Measurements from ENCODE around the gene INSM1. TPM values are rescaled to one million over a fixed set of nuclear protein-coding genes. Genes with fewer than 3 reads are reported as not detected.

Gene INSM1
- total RNA-seq, 1 experiment from 2014 or later: 0.59 TPM

GRCh38 chr20:20366876-20367574, 879 bp upstream of the INSM1 start:
- Histone ChIP-seq H3K27me3 (ENCODE audit: control insufficient read depth, insufficient read depth, low read length) (peaks cover 85% of the 10 kb centered on the region), H3K4me3 (ENCODE audit: insufficient read depth, low read depth, low read length) (peak overlapping the region; percentile 33), H3K36me3 (replicated peaks; ENCODE audit: control insufficient read depth, insufficient read depth, low read length) (no peaks in the 10 kb centered on the region)
- peak; percentile 85 for DNase-seq

- DNase-seq: peak; percentile 79
- Histone ChIP-seq H3K36me3 (replicated peaks; ENCODE audit: control insufficient read depth, insufficient read depth, low read length) (no peaks in the 10 kb centered on the region), H3K27me3 (ENCODE audit: control insufficient read depth, insufficient read depth, low read length) (peaks cover 82% of the 10 kb centered on the region), H3K4me3 (ENCODE audit: insufficient read depth, low read depth, low read length) (peak overlapping the region; percentile 36)
Measured at GRCh38 chr20:20368418-20369249, 730 bp downstream of the INSM1 start.

- Histone ChIP-seq H3K4me3 (ENCODE audit: insufficient read depth, low read depth, low read length) (peak overlapping the region; percentile 36), H3K27me3 (ENCODE audit: control insufficient read depth, insufficient read depth, low read length) (peaks cover 75% of the 10 kb centered on the region)
- DNase-seq: peak; percentile 82
Measured at GRCh38 chr20:20369250-20370093, 1.6 kb downstream of the INSM1 start.

GRCh38 chr20:20370094-20370575, 2.2 kb downstream of the INSM1 start:
- no peak for DNase-seq
- peak overlapping the region; percentile 36 for H3K4me3 ChIP-seq (ENCODE audit: insufficient read depth, low read depth, low read length)
- H3K27me3 ChIP-seq (ENCODE audit: control insufficient read depth, insufficient read depth, low read length): peaks cover 69% of the 10 kb centered on the region
- H3K36me3 ChIP-seq (replicated peaks; ENCODE audit: control insufficient read depth, insufficient read depth, low read length): no peaks in the 10 kb centered on the region

More at GRCh38 chr20:20369250-20370093, 1.6 kb downstream of the INSM1 start:
- no peaks in the 10 kb centered on the region for H3K36me3 ChIP-seq (replicated peaks; ENCODE audit: control insufficient read depth, insufficient read depth, low read length)

GRCh38 chr20:20371083-20371482, 3.2 kb downstream of the INSM1 start:
- peak; percentile 57 for DNase-seq
- Histone ChIP-seq H3K4me3 (ENCODE audit: insufficient read depth, low read depth, low read length) (no peak overlapping the region), H3K27me3 (ENCODE audit: control insufficient read depth, insufficient read depth, low read length) (peaks cover 59% of the 10 kb centered on the region), H3K36me3 (replicated peaks; ENCODE audit: control insufficient read depth, insufficient read depth, low read length) (no peaks in the 10 kb centered on the region)

GRCh38 chr20:20371681-20372080, 3.8 kb downstream of the INSM1 start:
- H3K27me3 ChIP-seq (ENCODE audit: control insufficient read depth, insufficient read depth, low read length): peaks cover 53% of the 10 kb centered on the region
- DNase-seq: peak; percentile 70
- no peak overlapping the region for H3K4me3 ChIP-seq (ENCODE audit: insufficient read depth, low read depth, low read length)
- H3K36me3 ChIP-seq (replicated peaks; ENCODE audit: control insufficient read depth, insufficient read depth, low read length): no peaks in the 10 kb centered on the region

GRCh38 chr20:20373091-20373571, 5.2 kb downstream of the INSM1 start:
- Histone ChIP-seq H3K27me3 (ENCODE audit: control insufficient read depth, insufficient read depth, low read length) (peaks cover 43% of the 10 kb centered on the region), H3K36me3 (replicated peaks; ENCODE audit: control insufficient read depth, insufficient read depth, low read length) (no peaks in the 10 kb centered on the region), H3K4me3 (ENCODE audit: insufficient read depth, low read depth, low read length) (no peak overlapping the region)
- DNase-seq: no peak

GRCh38 chr20:20375862-20376261, 8.0 kb downstream of the INSM1 start:
- no peak overlapping the region for H3K4me3 ChIP-seq (ENCODE audit: insufficient read depth, low read depth, low read length)
- H3K27me3 ChIP-seq (ENCODE audit: control insufficient read depth, insufficient read depth, low read length): peaks cover 18% of the 10 kb centered on the region
- H3K36me3 ChIP-seq (replicated peaks; ENCODE audit: control insufficient read depth, insufficient read depth, low read length): no peaks in the 10 kb centered on the region
- no peak for DNase-seq

GRCh38 chr20:20386192-20386591, 18.3 kb downstream of the INSM1 start:
- H3K36me3 ChIP-seq (replicated peaks; ENCODE audit: control insufficient read depth, insufficient read depth, low read length): no peaks in the 10 kb centered on the region
- no peak overlapping the region for H3K4me3 ChIP-seq (ENCODE audit: insufficient read depth, low read depth, low read length)
- no peak for DNase-seq
- no peaks in the 10 kb centered on the region for H3K27me3 ChIP-seq (ENCODE audit: control insufficient read depth, insufficient read depth, low read length)

- Histone ChIP-seq H3K27me3 (ENCODE audit: control insufficient read depth, insufficient read depth, low read length) (no peaks in the 10 kb centered on the region), H3K4me3 (ENCODE audit: insufficient read depth, low read depth, low read length) (no peak overlapping the region), H3K36me3 (replicated peaks; ENCODE audit: control insufficient read depth, insufficient read depth, low read length) (no peaks in the 10 kb centered on the region)
- no peak for DNase-seq
Measured at GRCh38 chr20:20390393-20390792, 22.5 kb downstream of the INSM1 start.

GRCh38 chr20:20391115-20391514, 23.2 kb downstream of the INSM1 start:
- no peak for DNase-seq
- Histone ChIP-seq H3K4me3 (ENCODE audit: insufficient read depth, low read depth, low read length) (no peak overlapping the region), H3K36me3 (replicated peaks; ENCODE audit: control insufficient read depth, insufficient read depth, low read length) (no peaks in the 10 kb centered on the region), H3K27me3 (ENCODE audit: control insufficient read depth, insufficient read depth, low read length) (no peaks in the 10 kb centered on the region)

- no peak overlapping the region for H3K4me3 ChIP-seq (ENCODE audit: insufficient read depth, low read depth, low read length)
- peak; percentile 43 for DNase-seq
- H3K36me3 ChIP-seq (replicated peaks; ENCODE audit: control insufficient read depth, insufficient read depth, low read length): no peaks in the 10 kb centered on the region
- H3K27me3 ChIP-seq (ENCODE audit: control insufficient read depth, insufficient read depth, low read length): no peaks in the 10 kb centered on the region
Measured at GRCh38 chr20:20391766-20392165, 23.9 kb downstream of the INSM1 start.

GRCh38 chr20:20393207-20394120, 25.6 kb downstream of the INSM1 start:
- Histone ChIP-seq H3K27me3 (ENCODE audit: control insufficient read depth, insufficient read depth, low read length) (no peaks in the 10 kb centered on the region), H3K36me3 (replicated peaks; ENCODE audit: control insufficient read depth, insufficient read depth, low read length) (no peaks in the 10 kb centered on the region)
- DNase-seq: no peak

More at GRCh38 chr20:20393207-20394120, 25.6 kb downstream of the INSM1 start:
- H3K4me3 ChIP-seq (ENCODE audit: insufficient read depth, low read depth, low read length): no peak overlapping the region
